Measurements from ENCODE around the gene KIAA1217.
"Not testable (repeated sequence)": the region's sequence is repeated elsewhere in the genome, so short reads cannot be mapped to it uniquely, and the experiment has no call there.

The KIAA1217 gene

DNA sequence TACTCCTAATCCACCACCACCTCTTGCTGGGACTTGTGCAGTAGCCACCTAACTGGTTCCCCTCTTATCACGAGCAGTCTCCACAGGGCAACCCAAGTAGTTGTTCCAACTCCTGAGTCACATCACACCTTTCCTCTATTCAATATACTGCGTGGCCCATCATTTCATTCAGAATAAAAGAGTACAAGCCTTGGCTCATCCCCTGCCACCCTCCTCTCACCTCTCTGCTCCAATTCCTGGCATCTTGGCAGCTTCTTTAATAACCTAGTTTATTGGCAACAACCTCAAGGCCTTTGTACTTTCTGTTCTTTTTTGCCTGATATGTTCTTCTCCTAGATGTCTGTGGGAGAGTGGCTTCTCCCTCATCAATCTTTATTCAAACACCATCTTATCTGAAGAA lies 199.4 kb downstream of the KIAA1217 start:
- DNase-seq = no peak

DNA sequence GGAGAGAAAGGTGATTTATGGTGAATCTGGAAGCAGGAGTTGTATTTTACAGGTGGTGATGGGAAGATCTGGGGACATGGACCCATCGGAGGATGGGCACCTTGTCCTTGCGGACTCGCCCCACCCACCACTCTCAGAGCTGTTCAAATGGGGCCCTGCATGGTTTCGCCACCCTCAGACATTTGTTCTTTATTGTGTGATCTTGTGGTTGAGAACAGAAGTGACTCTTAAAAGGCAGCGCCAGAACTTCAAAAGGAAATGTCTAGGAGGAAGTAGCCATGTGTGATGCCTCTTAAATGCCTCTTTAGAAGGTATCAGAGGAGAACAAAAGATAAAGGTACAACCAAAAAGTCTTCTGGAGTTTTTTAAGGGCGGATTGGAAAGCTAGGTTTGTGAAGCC lies 205.7 kb downstream of the KIAA1217 start:
- DNase-seq = no peak

DNA sequence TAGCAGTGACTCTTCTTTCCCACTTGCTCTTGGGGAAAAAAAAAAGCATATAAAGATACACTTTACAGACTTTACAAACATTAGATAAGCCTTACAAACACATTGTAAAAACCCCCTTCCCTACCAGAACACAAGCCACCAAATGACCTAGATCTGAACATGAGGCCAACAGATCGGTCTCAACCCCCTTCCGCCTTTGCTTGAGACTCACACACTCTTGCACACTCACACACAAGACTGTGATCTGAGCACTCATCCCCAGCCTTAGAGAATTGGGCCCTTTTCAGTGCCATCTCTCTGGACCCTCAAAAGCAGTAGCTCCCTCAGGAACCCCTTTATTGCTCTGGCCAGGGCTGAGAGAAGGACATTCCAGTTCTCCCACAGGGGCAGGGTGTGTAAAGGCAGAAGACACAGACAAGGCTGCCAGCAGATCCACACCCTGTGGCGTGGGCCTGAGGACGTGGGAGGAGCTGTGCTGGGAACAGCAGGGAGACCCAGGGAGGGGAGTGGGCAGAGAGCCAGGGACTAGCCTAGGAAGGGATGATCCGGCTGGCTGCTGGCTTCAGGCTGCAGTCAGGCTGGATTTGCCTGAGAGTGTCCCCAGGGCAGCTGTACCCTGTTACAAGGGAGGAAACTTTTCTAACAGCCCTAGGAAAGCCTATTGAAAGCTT lies 206.7 kb downstream of the KIAA1217 start:
- no peak for DNase-seq

DNA sequence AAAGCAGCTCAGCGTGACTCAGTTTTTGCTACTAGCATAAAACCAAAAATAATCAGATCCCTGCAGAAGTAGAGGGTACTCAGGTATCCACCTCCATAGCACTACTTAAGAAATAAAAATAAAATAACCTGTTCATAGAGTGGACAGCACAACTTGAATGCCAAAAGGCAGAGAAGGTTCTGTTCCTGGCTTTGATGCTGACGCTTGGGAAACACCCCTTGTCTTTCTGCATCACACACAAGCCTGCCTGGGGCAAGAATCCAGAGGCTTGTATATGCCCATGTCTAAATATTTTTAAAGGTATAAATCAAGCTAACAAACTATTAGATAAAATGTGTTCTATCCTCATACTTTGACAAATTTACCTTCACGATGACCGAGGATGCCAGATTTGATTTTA lies 207.3 kb downstream of the KIAA1217 start:
- DNase-seq = no peak

DNA sequence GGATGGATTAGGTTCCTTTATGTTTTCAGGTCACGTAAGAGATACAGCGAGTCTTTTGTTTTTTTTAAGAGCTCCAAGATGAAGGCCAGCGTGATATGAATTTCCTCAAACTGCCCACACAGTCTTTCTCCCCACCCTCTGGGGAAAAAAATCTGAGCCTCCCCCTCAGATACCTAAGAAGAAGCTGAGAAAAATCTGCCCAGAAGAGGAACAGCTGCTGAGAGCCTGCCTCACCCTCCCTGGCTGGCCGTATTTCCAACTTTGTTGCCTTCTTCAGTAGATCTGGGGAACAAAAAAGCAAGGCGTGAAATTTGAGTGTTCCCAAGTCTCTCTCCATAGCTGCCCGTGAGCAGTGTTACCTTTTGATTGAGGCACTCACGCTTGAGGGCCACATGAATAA lies 208.1 kb downstream of the KIAA1217 start:
- no peak for DNase-seq

DNA sequence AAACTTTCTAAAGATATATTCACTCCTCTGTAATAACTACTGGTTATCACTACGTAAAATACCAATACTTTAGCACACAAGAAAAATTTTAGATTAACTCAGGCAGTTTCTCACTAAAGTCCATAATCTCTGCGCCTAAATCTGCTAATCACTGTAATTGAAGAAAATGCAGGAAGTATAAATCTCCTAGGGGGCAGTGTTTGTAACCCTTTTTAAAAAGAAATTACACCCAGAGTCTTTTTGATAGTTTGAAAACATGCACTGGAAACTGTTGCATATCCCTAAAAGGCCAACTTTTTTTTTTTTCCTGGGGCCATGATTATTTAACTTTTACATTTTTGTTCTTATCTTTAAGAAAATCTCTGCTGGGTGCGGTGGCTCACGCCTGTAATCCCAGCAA lies 209.6 kb downstream of the KIAA1217 start:
- no peak for DNase-seq

DNA sequence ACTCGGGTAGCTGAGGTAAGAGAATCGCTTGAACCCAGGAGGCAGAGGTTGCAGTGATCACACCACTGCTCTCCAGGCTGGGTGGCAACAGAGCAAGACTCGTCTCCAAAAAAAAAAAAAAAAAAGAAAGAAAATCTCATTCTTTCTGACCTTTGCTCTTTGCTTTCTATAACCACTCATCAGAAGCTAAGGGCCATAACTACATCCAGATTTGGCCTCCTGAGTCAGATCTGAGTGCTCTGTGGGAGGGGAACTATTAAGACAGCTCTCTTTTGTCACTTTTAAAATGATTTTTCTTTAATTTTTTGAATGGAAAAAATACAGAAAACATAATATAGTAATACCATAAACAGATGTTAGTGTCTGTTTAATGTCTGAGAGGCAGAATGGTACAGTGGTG lies 210.1 kb downstream of the KIAA1217 start:
- DNase-seq = no peak

DNA sequence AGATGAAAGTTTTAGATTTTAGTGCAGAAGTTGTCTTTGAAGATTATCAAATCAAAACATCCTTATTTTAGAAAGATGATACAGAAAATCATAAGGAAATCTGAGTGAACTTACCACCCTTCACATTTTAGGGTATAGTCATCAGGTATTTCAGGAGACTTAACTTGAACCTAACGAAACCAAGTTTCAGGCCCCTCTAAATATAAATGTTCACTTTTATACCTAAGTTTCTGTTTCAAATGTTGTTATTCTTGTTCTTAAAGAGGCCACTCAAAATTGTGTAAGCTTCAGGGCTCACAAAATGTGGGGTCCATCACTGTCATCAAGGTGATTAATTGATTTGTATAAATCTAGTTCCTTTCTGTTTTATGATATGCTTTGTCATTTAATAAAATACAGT lies 216.2 kb downstream of the KIAA1217 start:
- DNase-seq = no peak

DNA sequence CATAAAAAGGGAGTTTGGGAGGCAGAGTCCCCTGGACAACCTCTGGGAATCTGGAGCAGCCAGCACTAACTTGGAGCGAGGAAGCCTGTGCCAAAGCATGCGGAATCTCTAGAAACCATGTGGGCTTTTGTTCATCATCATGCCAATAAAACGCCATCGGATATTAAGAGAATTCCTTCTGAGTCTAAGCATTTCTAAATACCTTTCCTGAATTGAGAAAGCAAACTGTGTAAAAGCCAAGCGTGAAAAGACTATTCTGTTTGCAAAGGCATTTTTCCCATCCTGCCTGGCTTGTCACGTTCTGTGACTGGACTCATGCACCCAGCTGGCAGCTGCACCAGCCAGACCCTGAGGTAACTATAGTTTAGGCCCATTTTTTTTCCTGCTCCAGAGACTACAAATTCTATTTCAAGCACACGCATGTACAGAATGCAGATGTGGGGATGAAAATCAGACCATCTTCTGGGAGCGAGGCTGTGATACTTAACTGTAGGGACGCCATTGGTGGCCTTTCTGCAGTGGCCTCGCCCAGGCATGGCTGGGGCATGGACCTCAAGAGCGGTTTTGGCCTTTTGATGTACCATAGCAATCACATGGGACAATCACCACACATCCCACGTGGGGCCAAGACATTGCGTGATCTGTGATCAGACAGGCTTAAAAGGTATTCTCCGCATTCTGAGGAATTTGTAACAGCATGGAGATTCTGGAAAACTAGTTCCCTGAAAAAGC lies 218.9 kb downstream of the KIAA1217 start:
- DNase-seq = no peak

DNA sequence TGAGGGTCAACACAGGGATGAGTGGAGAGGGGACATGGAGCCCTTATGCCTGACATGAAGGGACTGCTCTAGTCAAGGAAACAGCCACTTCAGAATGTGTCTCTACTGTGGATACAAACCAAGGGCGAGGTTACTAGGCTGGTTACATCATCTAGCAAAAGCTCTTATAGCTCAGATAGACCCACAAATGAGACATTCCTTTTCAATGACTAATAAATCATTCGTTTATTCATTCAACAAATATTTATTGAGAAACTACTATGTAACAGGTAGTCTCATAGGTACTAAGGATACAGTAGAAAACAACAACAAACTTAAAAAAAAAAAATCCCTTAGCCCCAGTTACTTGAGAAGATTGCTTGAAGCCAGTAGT lies 219.5 kb downstream of the KIAA1217 start:
- DNase-seq = no peak

DNA sequence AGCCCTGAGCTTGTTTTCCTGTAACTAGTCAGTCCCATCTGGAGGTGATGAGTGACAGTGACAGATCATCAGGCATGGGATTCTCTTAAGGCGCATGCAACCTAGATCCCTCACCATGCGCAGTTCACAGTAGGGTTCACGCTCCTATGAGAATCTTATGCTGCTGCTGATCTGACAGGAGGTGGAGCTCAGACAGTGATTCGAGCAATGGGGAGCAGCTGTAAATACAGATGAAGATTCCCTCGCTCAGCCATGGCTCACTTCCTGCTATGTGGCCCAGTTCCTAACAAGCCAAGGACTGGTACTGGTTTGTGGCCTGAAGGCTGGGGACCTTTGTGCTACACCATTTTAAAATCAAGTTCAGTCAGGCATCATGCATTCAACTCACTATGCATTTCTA lies 221.7 kb downstream of the KIAA1217 start:
- no peak for DNase-seq

DNA sequence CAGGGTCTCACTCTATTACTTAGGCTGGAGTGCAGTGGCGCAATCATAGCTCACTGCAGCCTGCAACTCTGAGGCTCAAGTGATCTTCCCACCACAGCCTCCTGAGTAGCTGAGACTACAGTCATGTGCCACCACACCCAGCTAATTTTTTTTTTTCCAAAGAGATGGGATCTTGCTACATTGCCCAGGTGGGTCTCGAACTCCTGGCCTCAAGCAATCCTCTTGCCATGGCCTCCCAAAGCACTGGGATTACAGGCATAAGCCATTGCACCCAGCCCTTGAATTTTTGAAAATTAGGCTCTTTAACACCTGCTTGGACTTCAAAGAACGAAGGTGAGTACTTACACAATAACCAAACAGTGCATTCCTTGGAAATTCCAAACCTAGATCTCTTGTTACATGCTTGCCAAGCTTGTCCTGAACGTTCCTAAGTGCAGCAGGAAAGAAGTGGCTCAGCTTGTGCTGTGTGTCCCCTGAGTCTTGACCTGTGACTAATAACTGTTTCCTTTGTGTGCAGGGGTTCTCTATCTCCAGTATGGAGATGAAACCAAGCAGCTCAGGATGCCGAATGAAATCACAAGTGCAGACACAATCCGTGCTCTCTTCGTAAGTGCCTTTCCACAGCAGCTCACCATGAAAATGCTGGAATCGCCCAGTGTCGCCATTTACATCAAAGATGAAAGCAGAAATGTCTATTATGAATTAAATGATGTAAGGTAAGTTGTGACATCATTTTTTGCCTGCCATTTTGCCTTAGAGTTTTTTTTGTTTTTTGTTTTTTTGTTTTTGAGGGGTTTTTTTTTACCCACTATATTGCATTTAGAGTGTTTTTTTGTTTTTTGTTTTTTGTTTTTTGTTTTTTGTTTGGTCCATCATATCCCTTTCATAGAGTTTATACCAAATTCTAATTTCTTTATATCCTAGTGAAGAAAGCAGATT lies 223.8 kb downstream of the KIAA1217 start:
- DNase-seq = no peak

DNA sequence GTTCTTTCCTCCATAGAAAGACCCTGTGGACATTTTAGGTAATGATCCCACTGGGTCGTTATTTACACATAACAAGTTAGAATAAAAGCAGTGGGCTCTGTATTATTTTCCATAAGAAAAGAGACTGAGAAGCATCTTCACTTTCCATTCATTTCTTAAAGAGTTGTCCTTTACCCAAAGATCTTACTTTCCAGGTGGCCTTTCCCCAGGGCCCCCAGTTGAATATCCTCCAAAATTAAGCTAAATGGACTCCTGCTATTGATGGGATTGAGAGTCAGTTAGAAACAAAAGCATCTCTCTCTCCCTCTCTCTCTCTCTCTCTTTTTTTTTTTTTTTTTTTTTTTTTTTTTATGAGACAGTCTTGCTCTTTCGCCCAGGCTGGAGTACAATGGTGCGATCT lies 224.8 kb downstream of the KIAA1217 start:
- DNase-seq = no peak

DNA sequence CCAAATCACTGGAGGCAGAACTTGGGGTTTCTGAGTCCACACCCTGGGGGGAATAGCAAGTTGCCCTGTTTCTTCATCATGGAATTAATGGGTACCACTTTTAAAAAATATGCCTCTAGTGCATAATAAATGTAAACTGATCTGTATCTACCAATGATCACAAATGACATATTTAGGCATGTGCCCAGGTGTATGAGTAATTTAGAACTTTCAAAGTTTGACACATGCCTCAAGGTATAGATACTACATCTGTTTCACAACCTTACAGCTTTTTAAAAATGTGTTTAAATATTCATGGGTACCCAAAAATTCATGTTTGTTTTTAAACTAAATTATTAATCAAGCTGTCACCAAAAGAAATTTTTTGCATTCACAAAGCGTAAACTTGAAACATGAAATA lies 226.0 kb downstream of the KIAA1217 start:
- DNase-seq = no peak

DNA sequence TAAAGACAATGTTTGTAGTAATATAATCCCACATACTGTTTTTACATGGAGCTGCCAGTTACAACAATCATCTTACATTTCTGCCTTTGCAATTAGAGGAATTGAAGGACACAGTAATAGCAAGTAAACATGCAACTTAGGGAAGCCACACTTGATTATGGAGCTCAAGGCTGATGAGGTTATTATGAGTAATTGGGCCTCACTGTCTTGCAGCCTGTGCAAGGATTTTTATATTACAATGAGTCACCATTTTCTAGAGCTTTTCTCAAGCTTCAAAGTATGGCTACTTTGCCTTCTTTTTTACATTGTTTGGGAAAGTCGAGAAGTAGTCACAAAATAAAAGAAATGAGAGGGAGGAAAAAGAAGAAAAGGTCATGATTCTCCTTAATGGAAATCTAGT lies 226.4 kb downstream of the KIAA1217 start:
- DNase-seq = no peak

DNA sequence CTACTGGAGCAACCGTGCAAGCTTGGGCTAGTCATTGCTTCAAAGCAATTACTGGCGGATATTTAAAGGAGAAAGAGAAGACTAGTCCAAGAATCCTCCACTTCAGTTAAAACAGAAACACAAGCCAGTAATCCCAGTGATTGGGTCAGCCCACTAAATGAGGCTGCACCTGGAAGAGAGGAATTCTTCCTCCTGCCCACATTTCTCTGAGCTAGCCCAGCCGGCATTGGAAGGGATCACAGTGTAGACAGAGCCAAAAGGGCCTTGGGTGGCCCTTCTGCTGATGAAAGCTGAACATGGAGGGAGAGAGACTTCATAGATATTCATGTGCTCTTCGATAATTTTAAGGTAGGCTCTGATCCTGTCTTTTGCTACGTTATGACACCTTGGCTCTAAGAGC lies 228.4 kb downstream of the KIAA1217 start:
- DNase-seq = no peak

DNA sequence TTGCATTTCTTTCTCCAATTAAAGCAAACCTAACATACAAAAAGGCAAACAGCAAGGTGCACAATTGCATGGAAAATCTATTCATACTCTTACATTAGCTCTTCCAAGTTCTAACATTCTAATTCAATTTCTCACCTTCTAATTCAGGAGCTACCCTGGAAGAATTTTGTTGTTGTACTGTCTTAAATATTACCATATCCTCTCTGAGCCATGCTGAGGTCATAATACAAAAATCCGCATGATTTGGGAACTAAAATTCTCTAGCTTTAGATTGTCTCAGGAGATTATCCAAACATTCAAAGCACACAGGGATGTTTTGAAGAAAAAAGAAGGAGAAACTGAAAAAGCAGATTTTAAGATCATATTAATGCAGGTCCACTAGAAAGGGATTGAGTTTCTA lies 229.9 kb downstream of the KIAA1217 start:
- no peak for DNase-seq

DNA sequence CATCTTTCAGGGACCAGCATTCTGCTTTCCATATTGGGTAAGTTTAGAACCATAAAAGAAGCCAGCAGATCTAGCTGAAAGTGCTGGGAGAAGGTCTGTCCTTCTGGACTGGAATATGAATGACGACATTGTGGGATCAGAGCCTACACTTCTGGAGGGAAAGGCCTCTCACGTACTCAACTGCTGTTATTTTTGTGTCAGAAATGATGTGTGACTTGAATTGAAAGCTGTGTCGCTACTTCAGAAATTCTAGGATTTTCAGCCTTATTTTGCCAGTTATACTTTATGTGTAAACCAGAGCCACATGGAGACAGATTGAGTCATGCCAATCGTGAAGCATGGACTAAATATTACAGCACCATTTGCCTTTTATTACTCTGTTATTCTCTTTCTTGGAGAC lies 231.0 kb downstream of the KIAA1217 start:
- DNase-seq = no peak

DNA sequence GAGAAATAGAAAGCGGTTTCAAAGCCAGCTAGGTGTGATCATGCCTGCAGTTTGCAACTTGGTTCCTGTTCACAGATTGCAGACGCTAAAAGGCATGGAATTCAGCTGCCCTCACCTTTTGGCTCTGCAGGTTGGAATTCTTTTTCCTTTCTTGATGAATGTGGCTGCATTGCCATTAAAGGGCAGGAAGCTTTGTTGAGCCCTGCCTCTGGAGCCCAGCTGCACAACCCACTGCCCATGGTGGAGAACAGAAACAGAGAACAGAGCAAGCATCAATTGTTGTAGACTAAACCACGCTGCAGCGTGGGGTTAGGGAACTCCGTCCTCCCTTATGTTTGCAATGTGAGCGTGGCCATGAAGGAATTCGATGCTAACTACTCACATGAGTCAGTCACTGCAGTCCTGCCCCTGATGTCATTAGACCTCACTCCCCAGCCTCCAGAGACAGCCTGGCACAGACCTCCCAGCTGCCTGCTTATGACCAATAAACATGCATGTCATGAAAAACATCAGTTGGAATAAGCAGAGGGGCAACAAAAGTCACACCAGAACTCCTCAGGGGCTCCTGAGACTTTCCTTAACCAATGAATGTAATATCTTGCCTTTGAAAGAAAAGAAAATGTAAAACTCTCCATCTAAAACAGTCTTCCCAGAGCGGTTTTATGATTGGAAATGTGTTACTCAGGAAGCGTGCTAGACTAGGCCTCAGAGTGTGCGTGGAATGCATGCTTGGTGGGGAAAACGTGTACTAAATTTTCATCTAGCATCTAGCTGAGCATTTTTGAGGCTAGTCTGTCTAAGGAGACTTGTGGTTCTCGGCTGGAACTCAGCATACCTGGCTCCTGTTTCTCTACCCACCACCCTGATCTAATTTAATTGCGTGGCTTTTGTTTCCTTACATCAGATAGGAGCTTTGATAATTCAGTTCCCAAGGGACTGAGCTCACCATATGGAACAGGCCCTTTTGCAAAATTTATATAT lies 232.2 kb downstream of the KIAA1217 start:
- no peak for DNase-seq

DNA sequence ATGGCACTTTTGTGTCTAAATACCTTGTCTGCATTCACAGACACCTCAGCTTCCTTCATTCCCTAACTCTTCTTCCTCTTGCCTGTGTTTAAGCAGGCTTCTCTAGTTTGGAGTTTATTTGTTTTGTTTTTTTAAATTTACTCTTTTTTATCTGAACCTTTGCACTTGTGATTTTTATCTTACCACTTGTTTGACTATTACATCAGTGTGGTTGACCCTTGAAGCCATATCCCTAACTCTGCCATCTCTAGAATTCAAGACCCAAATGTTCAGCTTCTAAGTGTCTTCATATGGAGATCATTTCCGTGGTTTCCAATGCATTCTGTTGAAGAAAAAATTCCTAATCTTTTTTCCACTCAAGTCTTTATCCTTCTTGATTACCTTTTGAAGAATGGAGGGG lies 233.3 kb downstream of the KIAA1217 start:
- no peak for DNase-seq

DNA sequence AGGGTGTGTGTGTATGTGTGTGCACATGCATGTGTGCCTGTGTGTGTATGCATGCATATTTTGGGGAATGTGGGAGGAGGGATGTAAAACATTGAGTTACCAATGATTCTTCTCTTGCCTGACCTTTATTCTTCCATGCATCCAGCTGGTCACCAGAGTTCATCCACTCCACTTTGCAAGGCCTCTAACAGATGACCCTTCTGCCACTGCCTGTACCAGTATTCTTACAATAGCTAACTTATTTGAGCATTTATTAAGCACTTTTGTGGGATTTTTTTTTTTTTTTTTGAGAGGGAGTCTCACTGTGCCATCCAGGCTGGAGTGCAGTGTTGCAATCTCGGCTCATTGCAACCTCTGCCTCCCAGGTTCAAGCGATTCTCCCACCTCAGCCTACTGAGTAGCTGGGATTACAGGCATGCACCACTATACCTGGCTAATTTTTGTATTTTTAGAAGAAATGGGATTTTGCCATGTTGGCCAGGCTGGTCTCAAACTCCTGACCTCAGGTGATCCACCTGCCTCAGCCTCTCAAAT lies 233.8 kb downstream of the KIAA1217 start:
- DNase-seq = not testable (repeated sequence)

DNA sequence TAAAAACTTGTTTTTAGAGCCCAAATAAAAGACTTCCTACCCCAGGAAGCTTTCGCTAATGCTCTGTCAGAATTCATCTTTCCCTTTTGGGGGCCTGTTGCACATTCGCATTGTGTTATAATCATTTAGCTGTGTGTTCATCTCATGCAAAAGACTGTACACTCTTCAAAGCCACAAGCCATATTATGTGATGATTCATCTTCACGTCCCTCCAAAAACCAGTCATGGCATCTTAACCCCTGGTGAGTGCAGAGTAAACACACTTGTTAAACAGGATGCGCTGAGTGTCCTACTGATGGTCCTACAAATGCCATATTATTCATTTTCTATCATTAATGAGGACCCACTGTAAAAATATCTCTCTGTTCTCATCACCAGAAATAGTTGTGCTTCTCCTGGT lies 235.4 kb downstream of the KIAA1217 start:
- DNase-seq = no peak
